Activated naive CD4-positive, alpha-beta T cell treated with anti-CD3 and anti-CD28 coated beads, Interleukin-2, amount 50 U/mL, for 16 hours (primary cell): ENCODE data around the gene COLEC12.

ENCODE experiments used
- DNase-seq: peaks from one replicate; pipeline ENCODE4 v3.0.0-alpha.2; 2020

Gene COLEC12

DNA sequence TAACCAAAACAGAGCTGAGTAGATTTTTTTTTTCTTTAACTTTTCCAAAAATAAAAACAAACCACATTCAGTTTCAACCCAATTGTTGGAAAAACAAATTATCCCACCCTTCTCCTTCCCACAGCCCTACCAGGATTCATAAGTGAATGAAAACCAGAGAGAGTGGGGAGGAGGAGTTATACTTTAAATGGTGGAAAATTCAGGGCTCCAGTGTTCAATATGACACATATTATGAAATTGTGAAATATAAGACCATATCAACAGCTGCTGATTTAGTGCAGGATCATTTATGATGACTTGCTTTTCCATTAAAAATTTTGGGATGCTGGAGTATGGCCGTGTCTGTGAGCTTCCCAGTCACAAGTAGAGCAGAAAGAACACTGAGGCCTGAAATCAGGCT is 26.7 kb downstream of the COLEC12 start:
- DNase-seq = no peak

DNA sequence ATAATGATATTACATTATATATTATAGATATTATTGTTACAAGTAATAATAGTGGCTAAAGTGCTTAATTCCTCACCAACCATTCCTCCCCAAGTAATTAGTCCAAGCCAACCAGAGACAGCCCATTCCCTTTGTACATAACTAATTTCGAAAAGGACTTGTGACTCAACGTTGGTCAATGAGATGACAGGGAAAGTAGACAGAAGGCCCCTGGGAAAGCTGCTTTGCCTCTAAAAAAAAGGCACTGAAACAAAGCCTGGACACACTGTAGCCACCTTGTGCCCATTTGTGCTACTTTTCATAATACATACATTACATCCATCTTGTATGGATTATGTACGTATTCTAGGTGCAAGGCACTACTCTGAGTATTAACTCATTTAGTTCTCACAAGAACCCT is 28.8 kb downstream of the COLEC12 start:
- DNase-seq = no peak

DNA sequence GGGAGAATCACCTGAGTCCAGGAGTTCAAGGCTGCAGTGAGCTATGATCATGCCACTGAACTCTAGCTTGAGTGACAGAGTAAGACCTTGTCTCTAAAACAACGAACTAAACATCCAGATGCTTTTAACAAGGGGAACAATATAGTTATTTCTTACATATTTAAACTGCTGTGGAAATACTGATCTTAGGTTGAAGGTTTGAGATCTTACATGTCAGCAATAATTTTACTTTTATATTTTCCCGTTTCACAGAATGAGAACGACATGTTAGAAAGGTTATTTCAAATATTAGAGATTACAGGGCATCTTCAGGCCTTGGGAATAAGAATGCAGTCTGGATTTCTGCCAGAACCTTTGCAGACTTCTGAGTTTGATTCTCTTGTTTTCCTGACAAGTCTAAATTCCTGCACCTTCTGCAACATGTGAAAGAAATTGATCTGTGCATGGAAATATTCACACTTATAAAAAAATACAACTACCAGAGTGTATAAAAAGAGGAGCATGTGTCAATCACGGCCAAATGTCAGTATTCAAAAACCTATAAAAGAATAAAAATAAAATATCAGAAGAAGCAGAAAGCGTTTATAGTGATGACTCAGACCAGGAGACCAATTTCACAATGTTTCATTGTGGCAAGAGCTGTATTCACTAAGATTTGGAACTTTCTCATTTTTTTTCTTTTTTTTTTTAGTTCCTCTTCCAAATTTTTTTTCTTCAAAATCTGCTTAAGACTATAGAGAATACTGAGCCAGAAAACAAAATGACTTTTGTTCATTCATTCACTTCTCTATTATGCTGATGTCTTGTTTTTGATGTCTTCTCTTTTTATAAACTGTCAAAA is 29.6 kb downstream of the COLEC12 start:
- DNase-seq = no peak

DNA sequence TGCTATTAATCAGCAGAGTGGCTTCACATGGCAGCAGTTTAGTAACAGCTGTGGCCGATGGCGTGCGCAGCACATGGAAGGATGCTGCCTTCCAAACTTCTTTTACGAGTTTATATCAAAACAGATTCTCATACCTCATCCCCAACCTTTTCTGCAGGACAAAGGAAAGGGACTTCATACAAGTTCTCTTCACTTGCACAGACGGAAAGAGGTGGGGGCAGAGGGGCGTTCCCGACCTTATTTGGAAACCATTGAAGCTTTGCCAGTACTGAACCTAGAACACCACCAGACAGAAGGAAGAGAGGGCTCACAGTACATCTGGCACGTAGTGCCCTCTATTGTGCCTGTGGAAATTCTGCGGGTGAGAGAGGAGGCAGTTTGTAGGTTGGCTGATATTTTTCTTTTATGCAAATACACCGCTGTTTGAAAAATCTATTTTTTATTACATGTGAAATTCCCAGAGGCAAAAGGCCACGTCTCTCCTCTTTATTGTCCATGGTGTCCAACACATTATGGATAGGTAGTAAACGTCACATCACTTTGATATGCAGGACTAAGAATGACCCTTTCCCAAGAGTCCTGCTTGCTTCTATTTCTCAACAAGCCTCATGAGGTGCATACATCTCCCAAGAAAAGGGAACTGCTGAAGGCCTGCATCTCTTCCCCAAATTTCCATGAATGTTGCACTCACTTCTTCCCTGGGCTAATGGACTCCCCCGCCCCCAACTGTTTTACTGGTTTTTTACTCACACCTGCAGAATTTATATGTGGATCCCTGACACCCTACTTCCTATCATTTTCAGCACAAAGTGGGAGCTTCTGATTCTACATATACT is 31.3 kb downstream of the COLEC12 start:
- no peak for DNase-seq

DNA sequence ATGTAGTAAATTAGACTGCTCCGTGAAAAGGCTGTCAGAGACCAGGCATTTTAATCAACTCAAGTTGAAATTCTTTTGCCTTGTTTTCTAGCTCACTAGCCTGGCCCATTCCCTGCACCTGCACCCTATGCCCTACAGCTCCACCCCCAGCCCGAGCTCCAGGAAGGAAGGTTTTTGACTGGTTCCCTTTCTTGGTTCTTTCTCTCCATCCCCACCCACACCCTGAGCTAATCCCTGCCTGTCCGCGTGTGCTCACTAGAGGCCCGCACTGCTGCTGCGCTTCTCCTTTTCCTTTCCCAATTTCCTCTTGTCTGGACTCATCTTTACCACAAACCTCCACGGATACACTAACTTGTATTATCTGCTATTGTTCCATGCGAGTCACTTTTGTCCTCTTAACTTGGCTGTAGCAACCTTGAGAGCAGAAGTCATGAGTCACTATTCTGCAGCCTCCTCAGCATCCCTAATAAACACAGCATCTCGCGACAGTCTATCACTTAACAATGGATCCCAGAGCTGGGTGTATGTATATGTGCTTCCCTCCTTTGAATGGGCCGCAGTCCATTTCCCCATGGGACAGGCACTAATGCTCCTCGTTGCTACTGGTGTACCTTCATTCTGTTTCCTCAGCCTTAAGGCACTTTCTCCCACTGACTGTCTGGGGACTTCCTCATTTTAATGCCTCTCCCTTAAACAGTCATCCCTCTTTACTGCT is 36.5 kb downstream of the COLEC12 start:
- DNase-seq = no peak

DNA sequence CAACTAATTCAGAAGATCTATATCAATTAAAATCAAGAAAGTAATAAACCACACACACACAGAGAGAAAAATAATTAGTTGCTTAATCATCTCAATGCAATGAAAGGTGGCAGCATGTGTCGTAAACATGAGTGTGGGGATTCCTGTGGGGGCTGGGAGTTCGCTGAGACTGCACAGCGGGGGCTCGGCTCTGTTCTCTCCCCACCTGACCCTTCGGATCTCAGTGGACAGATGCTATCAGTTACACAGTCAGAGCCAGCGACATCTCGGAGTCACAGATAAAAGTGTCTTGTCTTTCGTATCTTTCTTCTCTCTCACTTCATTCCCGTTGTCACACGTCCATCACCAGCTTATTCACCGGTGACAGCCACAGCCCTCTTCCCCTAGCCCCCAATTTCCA is 37.1 kb downstream of the COLEC12 start:
- no peak for DNase-seq

DNA sequence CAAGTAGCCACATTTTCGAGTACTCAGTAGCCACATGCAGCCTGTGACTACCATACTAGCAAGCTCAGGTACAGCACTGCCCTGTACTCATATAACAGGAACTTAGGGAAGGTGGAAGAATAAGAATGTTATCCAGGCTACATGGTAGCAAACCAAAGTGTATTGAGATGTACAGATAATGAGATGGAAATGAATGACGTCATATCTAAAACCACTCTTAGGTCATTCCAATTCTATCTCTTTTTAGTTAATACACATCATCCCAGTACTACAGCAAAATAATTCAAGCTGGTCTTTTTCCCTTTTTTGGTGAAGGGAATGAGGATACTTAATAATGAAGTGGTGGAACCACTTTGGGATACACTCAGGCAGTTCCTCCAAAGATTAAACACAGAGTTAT is 38.7 kb downstream of the COLEC12 start:
- no peak for DNase-seq

DNA sequence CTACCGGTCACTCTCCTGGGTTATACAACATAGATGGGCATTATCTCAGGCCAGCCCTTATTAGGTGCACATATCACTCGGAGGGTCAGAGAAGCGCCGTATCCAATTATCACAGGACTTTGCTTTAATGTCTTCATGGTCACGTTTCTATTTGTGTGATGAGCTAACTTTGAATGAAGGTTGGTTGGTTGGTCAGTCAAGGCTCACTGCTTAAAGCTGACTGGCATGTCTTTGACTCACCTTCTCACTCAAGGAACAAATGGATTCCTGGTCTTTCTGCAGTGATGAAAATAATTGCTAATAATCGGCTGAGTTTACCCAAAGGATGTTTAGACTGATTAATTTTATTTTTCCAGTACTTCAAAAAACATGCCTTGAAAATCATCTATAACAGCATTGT is 39.7 kb downstream of the COLEC12 start:
- DNase-seq = no peak

DNA sequence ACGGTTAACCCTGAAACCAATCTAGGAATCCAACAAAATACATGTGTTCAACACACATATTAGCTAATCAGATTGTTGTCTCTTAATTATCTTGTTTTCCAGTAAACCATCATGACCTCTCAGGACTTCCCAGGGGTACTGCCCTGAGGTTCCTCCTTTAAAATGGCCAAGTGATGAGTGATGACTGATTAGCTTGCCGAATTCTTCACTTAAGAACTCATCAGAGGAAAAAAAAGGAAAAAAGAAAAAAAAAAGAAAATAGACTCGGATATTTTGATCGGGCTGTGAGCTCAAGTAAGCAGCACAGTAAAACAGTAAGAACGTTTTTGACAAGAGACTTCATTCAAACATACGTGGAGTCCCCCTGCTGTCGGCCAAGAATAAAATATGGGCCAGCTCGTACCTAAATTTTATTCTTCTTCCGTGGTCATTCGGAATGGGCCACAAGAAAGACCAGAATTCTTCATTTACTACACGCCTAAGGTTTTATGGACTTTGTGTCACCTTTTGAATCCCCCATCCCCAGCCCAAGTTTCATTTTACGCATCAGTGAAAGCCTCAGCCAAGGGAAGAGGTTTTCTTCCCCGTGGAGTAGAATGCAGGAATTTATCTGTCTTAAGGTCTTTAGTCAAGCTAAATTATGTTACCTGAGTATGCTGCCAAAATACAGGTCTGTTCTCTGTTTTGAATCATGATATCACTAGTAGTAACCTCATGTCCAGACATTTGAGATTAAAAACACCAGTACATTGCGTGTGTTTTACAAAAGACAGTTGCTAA is 40.5 kb downstream of the COLEC12 start:
- no peak for DNase-seq

DNA sequence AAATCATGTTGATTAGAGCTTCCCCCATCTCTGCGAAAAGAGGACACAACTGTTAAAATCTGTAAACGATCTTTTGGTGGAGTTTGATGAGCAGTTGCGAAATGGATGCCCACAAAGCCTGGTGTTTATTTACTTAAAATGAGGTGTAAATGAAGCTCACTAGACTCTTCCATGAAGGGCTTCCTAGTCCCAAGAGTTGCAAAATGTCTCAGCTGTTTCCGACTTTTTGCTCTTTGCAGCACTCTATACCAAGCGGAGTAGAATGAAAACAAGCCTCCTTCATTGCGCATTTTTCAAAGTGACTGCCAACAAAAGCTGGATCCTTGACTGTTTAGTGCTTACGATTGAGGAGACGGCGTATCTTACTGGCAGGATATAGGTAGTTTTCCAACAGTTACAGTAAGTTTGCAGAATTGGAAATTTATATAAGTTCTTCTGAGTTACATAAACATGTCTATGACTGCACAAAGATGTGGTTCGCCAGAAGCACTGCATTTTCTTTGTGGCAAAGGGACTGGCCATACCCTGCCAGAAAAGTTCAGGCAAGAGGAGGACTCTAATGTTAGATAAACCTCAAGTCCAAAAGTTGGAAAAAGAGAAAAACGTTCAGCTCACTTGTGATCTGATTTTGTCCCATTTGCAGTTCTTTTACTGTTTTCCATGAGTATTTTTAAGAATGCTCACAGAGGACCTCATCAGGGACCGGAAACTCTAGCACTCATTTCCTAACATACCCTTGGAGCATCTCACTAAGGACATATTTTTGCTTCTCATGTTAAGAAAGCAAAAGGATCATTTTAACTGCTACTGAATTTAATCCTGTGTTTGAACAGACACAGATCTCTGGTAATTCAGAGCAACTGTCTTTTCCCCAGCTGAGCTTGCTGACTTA is 42.7 kb downstream of the COLEC12 start:
- no peak for DNase-seq

DNA sequence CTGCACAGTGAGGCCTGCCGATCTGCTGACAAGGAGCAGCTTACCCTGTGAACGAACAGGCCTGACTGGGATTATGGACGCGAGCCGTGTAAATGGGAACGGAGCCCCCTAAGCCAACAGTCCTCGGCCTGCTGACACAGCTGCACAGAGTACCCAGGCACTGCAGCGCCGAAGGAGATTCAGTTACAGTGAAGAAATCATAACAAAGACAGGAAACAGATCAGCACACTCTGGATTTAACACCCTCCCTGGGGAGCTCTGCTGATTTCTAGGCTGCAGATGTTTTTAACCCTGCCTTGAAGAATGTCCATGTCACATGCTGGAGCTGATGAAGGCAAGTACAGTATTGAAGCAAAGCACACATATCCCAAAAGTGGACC is 43.4 kb downstream of the COLEC12 start:
- no peak for DNase-seq

DNA sequence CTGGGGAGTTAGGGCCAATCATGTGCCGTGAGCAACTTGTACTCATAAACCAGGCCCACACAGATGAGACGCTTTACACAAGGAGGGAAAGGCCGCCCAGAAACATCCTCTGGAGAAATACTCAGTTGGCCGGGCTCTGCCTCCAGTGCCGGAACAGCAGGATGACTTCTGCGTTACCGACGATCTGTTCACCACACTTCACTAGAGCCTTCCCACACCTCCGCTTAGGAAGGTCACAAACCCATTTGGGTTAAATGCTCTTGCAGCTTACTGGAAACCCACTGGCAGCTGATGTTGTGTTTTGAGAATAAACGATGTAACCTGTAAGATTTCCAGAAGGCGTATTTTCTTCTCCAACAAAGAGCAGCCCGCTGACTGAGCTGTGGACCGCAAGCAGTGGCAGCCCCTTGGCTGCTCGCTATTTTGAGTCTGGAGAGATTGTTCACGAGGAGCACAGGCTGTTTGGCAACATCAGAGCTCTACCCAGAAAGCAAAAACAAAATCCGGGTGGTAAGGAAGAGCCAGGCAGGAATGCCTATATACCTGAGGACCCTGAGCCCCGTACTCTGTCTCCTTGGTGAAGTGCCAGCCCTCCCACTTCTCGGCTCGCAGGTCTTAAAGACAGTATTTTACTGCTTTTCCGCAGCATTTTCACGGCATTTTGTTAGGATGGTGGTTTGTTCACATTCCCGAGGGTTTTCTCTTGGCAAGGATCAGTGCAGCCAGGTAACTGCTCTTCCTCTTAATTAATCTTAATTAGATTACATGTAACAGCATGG is 44.0 kb downstream of the COLEC12 start:
- no peak for DNase-seq

DNA sequence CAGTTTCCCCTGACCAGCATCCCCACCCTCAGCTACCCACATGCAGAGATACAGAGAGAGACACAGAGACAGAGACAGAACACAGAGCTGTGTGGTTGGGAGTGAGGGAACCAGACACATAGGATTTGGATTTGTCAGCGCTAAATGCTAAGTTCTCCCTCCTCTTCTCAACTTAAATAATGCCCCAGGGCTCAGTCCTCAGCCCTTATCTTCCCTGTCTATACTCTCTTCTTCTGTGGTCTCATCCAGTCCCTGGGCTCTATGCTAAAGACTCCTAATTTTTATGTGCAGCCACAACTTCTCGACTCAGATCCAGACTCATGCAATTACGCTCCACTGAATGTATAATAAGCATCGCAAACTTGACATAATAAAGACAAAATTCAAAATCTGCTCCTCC is 47.1 kb downstream of the COLEC12 start:
- no peak for DNase-seq

DNA sequence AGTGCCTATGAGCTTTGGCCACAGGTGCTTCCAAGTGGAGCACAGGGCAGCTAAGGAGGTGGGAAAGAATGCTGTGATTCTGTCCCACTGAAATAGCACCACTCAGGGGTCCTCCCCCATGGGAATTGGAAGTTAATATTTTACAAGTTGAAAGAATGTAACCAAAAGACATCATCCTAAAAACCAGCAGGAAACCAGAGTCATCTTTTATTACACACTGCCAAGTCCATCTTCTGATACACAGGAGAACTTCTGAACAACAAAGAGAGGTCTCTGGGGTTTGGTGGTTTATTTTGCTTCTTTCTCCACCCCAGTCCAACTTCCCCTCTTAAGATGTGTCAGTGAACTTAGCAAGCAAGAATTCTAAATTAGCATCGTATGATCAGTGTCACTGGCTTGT is 47.7 kb downstream of the COLEC12 start:
- no peak for DNase-seq

DNA sequence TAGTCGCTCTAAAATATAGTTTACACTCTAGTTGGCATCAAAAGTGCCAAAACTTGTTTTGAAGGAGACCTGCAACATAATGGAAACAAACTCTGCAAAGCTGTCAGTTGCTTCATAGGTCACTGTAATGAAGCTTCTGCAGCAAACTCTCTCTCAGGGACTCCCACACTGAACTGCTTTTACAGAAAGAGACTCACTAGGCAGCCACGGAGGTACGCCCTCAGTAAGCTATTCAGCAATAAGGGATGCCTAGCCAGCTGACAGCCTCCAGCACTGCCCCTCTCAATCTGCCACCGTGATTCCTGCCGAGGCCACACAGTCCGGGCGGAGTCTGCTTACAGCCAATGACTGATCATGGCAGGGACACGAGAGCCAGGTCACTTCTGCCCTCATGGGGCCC is 51.1 kb downstream of the COLEC12 start:
- no peak for DNase-seq

DNA sequence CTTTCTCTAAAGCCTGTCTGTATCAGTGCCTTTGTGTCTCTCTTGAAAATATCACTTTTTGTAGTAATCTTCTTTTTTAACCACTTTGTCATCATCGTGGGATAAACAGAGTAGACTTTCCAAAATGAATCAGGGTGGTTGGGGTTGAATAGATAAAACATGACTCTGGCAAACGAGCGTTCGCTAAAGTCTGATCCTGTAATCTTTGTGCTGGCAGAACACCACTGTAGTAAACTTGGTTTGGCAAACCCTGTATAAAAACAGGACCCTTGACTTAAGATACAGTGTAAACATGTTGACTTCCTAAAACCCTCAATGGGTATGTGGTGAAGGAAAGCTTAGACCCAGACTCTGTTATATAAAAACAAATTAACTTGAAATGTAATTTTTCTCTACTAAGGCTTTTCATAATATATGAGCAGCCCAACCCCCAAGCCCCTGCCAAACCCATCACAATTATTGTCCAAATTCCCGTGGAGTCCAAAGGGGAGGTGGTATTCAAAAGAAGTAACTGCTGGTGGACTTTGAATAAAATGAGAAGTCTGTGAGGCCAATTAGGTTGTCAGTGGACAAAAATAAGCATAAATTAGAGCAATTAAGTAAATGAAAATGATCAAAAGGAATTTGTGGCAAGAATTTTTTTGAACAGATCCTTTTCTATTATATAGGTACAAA is 52.2 kb downstream of the COLEC12 start:
- DNase-seq = no peak

DNA sequence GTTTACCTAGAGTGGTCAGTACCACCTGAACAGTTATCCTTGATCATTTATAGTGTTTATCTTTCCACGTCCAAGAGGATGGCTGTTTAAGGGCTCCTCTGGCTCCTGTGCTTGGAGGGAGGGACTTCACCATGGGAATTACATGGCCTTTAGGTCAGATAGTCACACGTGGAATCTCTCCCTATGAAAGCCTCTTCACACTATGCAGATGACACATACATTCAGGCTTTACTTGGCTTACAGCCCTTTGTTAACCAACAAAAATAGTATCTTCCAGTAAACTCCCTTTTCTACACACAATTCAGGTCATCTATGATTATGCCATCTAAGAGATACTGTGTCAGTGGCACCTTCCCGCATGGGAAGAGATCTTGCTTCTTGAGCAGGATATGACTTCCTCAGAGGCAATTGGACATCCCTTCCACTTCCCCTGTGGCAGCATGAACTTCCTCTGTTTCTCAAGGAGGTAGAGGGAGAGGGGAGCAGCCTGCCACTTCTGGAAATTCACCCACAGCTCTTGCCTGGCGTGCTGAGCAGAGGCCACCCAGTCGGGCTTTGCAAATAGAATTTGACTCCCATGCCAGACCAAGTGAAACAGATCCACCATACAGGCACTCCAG is 53.5 kb downstream of the COLEC12 start:
- no peak for DNase-seq

DNA sequence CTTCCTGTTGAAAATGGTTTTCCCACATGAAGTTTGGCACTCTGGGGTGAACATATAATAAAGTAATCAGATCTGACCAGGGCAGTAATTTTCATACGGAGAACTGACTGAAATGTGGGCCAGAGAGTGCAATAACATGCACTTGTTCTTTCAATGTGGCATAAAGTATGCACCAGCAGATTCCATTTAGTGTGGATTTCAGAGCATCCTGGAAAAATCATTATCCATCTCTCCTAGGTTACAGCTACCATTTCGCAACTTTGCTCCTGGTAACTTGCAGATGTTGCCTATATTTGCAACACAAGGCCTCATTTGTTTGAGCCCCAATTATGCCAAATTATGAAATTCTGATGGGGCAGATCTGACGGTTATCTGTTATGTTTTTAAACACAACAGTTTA is 55.4 kb downstream of the COLEC12 start:
- no peak for DNase-seq

DNA sequence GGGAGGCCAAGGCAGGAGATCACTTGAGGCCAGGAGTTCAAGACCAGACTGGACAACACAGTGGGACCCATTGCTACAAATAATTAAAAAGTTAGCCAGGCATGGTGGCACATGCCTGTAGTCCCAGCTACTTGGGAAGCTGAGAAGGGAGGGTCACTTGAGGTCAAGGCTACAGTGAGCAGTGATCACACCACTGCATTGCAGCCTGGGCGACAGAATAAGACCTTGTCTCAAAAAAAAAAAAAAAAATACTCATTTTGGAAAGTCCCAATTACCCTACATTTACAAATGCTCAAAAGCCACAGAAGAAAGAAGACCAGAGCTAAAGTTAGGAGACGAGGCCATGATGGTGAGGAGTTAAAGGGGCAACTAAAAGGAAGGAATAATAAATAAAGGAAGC is 61.9 kb downstream of the COLEC12 start:
- no peak for DNase-seq

DNA sequence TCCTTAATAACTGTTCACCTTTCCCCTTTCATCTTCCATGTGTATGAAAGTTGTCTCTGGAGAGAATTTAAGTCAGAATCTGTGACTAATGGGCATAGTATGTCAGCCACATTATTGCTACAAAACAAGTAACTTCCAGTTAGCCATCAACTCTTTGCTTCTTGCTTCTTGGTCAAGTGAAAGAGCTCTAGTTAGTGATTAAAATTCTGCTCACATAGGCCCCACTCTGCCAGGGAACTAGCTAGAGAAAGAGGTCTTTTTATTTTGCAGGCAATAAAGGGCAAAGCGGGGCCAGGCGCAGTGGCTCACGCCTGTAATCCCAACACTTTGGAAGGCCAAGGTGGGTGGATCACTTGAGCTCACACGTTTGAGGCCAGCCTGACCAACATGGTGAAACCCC is 64.6 kb downstream of the COLEC12 start:
- no peak for DNase-seq
